ENCODE data around the gene EPS8L2.

Gene EPS8L2

DNA sequence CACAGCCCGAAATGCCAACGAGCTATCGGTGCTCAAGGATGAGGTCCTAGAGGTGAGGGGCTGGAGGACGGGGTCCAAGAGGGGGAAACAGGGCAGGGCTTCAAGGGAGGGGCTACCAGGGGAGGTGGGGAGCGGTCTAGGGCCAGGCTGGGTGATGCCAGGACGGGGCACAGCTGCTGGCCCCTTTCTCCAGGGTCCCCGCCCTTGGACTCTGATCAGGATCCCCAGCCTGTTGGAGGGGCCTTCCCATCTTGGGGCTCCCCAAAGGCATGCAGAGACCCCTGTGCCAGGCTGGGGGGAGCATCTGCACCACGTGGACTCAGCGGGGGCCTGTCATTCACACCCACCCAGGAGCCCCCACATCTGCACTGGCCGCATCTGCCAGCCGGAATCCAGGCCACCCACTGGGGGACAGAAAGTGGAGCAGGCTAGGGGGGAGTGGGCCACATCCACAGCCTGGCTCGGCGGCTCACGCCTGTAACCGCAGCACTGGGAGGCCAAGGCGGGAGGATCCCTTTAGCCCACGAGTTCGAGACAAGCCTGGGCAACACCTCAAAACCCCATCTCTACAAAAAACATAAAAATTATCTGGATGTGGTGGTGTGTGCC is 18.9 kb downstream of the EPS8L2 start:
- DNase-seq (ENCODE audit: low spot score), result no peak
- in situ Hi-C loops (cut with MboI; ENCODE audit: low sequenced_read_pairs, unreplicated experiment), result loop anchor here (10.0 kb wide), 1 partner anchor 170 kb away; no protein-coding TSS in a partner anchor
- TF ChIP-seq, protein P1, sequence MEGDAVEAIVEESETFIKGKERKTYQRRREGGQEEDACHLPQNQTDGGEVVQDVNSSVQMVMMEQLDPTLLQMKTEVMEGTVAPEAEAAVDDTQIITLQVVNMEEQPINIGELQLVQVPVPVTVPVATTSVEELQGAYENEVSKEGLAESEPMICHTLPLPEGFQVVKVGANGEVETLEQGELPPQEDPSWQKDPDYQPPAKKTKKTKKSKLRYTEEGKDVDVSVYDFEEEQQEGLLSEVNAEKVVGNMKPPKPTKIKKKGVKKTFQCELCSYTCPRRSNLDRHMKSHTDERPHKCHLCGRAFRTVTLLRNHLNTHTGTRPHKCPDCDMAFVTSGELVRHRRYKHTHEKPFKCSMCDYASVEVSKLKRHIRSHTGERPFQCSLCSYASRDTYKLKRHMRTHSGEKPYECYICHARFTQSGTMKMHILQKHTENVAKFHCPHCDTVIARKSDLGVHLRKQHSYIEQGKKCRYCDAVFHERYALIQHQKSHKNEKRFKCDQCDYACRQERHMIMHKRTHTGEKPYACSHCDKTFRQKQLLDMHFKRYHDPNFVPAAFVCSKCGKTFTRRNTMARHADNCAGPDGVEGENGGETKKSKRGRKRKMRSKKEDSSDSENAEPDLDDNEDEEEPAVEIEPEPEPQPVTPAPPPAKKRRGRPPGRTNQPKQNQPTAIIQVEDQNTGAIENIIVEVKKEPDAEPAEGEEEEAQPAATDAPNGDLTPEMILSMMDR (IDR thresholded peaks at IDR 0.05; ENCODE audit: borderline replicate concordance, control extremely low read depth, extremely low read depth, insufficient read depth, missing control alignments), result no peak

DNA sequence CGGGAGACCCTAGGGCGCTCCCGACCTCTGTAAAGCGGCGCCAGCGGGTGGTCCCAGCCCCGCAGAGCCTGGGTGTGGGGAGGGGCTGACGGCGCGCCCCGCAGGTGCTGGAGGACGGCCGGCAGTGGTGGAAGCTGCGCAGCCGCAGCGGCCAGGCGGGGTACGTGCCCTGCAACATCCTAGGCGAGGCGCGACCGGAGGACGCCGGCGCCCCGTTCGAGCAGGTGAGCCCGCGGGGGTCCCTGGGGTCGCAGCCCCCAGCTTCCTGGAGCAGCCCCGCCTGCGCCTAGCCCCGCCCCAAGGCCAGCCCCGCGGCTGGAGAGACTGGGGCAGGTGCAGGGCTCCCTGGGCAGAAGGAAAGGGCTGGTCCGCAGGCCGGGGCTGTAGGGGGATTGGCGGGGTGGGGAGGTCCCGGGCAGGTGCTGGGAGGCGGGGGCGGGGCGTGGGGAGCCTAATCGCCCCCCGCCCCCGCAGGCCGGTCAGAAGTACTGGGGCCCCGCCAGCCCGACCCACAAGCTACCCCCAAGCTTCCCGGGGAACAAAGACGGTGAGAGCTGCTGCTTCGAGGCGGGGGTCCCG is 19.7 kb downstream of the EPS8L2 start:
- TF ChIP-seq, protein P1 (IDR thresholded peaks at IDR 0.05; ENCODE audit: borderline replicate concordance, control extremely low read depth, extremely low read depth, insufficient read depth, missing control alignments), result no peak
- peak; percentile 65 for DNase-seq (ENCODE audit: low spot score)
- in situ Hi-C loops (cut with MboI; ENCODE audit: low sequenced_read_pairs, unreplicated experiment), result loop anchor here (10.0 kb wide), 1 partner anchor 171 kb away; no protein-coding TSS in a partner anchor

DNA sequence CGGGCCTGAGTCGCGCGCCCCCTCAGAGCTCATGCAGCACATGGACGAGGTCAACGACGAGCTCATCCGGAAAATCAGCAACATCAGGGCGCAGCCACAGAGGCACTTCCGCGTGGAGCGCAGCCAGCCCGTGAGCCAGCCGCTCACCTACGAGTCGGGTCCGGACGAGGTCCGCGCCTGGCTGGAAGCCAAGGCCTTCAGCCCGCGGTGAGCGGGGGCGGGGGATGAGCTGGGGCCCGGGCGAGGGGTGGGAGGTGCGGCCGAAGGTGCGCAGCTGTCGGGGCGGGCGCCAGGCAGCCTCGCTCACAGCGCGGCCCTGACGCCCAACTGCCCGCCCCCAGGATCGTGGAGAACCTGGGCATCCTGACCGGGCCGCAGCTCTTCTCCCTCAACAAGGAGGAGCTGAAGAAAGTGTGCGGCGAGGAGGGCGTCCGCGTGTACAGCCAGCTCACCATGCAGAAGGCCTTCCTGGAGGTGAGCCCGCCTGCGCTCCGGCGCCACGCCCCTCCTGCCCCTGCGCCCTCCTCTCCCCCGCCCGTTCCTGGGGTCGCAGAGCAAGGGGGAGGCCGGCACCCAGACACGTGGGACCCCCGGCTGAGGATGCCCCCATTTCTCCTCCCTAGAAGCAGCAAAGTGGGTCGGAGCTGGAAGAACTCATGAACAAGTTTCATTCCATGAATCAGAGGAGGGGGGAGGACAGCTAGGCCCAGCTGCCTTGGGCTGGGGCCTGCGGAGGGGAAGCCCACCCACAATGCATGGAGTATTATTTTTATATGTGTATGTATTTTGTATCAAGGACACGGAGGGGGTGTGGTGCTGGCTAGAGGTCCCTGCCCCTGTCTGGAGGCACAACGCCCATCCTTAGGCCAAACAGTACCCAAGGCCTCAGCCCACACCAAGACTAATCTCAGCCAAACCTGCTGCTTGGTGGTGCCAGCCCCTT is 20.5 kb downstream of the EPS8L2 start:
- in situ Hi-C loops (cut with MboI; ENCODE audit: low sequenced_read_pairs, unreplicated experiment), result loop anchor here (10.0 kb wide), 1 partner anchor 172 kb away; no protein-coding TSS in a partner anchor
- TF ChIP-seq, protein P1 (IDR thresholded peaks at IDR 0.05; ENCODE audit: borderline replicate concordance, control extremely low read depth, extremely low read depth, insufficient read depth, missing control alignments), result no peak
- DNase-seq (ENCODE audit: low spot score), result peak; percentile 86

DNA sequence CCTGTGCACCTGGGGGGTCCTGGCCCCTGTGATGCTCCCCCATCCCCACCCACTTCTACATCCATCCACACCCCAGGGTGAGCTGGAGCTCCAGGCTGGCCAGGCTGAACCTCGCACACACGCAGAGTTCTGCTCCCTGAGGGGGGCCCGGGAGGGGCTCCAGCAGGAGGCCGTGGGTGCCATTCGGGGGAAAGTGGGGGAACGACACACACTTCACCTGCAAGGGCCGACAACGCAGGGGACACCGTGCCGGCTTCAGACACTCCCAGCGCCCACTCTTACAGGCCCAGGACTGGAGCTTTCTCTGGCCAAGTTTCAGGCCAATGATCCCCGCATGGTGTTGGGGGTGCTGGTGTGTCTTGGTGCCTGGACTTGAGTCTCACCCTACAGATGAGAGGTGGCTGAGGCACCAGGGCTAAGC is 21.3 kb downstream of the EPS8L2 start:
- DNase-seq (ENCODE audit: low spot score), result peak; percentile 31
- in situ Hi-C loops (cut with MboI; ENCODE audit: low sequenced_read_pairs, unreplicated experiment), result loop anchor here (10.0 kb wide), 1 partner anchor 172 kb away; no protein-coding TSS in a partner anchor
- TF ChIP-seq, protein P1 (IDR thresholded peaks at IDR 0.05; ENCODE audit: borderline replicate concordance, control extremely low read depth, extremely low read depth, insufficient read depth, missing control alignments), result no peak

DNA sequence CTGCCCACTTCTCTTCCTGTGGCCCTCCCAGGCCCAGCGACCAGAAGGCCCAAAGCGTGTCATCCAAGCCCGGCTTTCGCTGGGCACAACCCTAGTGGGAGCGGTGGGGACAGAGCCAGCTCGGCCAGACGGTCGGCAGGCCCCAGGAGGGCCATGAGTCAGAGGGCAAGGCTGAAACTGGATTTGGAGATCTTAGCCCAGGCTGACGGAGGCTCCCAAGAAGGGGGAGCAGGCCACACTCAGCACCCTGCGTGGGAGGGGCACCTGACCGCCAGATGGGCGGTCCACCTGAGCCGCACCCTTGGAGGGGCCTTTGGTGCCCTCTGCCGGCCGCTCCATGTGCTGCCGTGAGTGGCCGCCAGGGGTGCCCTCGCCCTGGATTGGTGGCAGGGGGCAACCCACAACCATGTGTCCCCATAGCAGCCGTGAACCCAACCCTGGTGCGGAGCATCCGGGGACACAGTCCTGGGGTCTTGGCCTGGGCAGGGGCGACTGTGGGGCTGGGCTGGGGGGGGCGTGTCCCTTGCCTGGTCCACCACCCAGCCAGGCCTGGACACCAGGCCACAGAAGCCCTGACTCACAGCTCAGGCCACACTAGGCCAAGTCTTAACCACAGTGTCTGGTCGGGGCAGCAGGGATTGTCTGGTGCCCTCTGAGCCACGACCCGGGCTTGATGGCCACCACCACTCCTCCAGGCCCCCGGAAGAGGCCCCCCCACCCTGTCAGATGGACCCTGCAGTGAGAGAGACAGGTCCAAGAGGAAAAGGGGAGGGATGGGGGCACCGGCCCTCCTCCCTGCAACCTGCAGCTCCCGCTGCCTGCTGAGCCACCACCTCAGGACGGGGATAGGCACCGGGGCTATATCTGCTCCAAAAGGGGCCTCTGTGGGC is 22.1 kb downstream of the EPS8L2 start:
- in situ Hi-C loops (cut with MboI; ENCODE audit: low sequenced_read_pairs, unreplicated experiment), result loop anchor here (10.0 kb wide), 1 partner anchor 173 kb away; no protein-coding TSS in a partner anchor
- peak; percentile 95 for DNase-seq (ENCODE audit: low spot score)
- TF ChIP-seq, protein P1 (IDR thresholded peaks at IDR 0.05; ENCODE audit: borderline replicate concordance, control extremely low read depth, extremely low read depth, insufficient read depth, missing control alignments), result peak; percentile 98
